Measurements from ENCODE around the gene GPR68. TPM values are rescaled to one million over a fixed set of nuclear protein-coding genes. Genes with fewer than 3 reads are reported as not detected.

Gene GPR68
- total and polyA plus RNA-seq, 2 experiments from 2014 or later, result 0.19 to 0.35 TPM

GRCh38 chr14:91255026-91255695 is 10.7 kb upstream of the GPR68 start:
- H3K4me2 ChIP-seq, result no peak overlapping the region
- H3K4me3 ChIP-seq, result no peak overlapping the region
- TF ChIP-seq EZH2phosphoT487 (IDR thresholded peaks at IDR 0.05; ENCODE audit: unreplicated experiment), result no peak
- no peak for TF ChIP-seq EZH2 (IDR thresholded peaks at IDR 0.05; ENCODE audit: low read depth, unreplicated experiment)
- peak in 1 of 2 experiments; percentile 40; a peak in 2 of 4 replicates for TF ChIP-seq CTCF (conservative IDR thresholded peaks at IDR 0.05; ENCODE audit: low read depth in 2 of 2)
- TF ChIP-seq CREB1 (CRISPR knock-in tag; IDR thresholded peaks at IDR 0.05; ENCODE audit: low read depth), result no peak
- no peak for TF ChIP-seq JUNB (IDR thresholded peaks at IDR 0.05; ENCODE audit: unreplicated experiment)
- TF ChIP-seq REST (IDR thresholded peaks at IDR 0.05; ENCODE audit: unreplicated experiment), result no peak
- no peak for TF ChIP-seq ZNF331 (CRISPR knock-in tag; IDR thresholded peaks at IDR 0.05; ENCODE audit: low read depth)
- no peak overlapping the region for H3K27ac Mint-ChIP-seq
- no peaks in the 10 kb centered on the region for H3K36me3 Mint-ChIP-seq (ENCODE audit: low read depth)
- no peaks in the 10 kb centered on the region for H3K9me3 Mint-ChIP-seq
- H3K9me2 ChIP-seq (ENCODE audit: insufficient read depth), result no peaks in the 10 kb centered on the region
- no peak overlapping the region for H3K27ac ChIP-seq (ENCODE audit: low read depth)
- DNase-seq (ENCODE audit: low spot score) (no peak), ATAC-seq (no peak)
- H2AFZ ChIP-seq, result no peak overlapping the region
- peaks cover 27% of the 10 kb centered on the region for H3K27me3 ChIP-seq (ENCODE audit: insufficient read depth)
- H3K79me2 ChIP-seq (replicated peaks; ENCODE audit: insufficient read depth), result no peaks in the 10 kb centered on the region
- H3K36me3 ChIP-seq (ENCODE audit: insufficient read depth), result no peaks in the 10 kb centered on the region
- H3K4me3 Mint-ChIP-seq, result no peak overlapping the region; the same call in 2 of the 3 replicates
- peaks cover 9% of the 10 kb centered on the region for H3K4me1 ChIP-seq (ENCODE audit: insufficient read depth)
- H3K27me3 Mint-ChIP-seq (ENCODE audit: insufficient read depth, low read depth, poor library complexity), result peaks cover 23% of the 10 kb centered on the region
- H4K20me1 ChIP-seq (replicated peaks; ENCODE audit: insufficient read depth), result no peaks in the 10 kb centered on the region
- H3K4me1 Mint-ChIP-seq, result peaks cover 21% of the 10 kb centered on the region
- 0 out of 2 replicates have a peak, but pooled peaks cover 5% of the 10 kb centered on the region for H3F3A ChIP-seq (replicated peaks; ENCODE audit: low read depth)

- Histone ChIP-seq H3K4me3 (no peak overlapping the region; the same call in 1 of the 2 replicates), H3K9me2 (ENCODE audit: insufficient read depth) (no peaks in the 10 kb centered on the region), H3K79me2 (replicated peaks; ENCODE audit: insufficient read depth) (no peaks in the 10 kb centered on the region), H3K4me2 (peak overlapping the region; percentile 86), H3K27me3 (ENCODE audit: insufficient read depth) (peaks cover 27% of the 10 kb centered on the region), H4K20me1 (replicated peaks; ENCODE audit: insufficient read depth) (no peaks in the 10 kb centered on the region), H3K4me1 (ENCODE audit: insufficient read depth) (peaks cover 12% of the 10 kb centered on the region), H3K27ac (ENCODE audit: low read depth) (no peak overlapping the region), H3K36me3 (ENCODE audit: insufficient read depth) (no peaks in the 10 kb centered on the region), H2AFZ (peak overlapping the region; percentile 97; the same call in 1 of the 2 replicates), H3F3A (replicated peaks; ENCODE audit: low read depth) (0 out of 2 replicates have a peak, but pooled peaks cover 5% of the 10 kb centered on the region)
- DNase-seq (ENCODE audit: low spot score), result no peak
- no peaks in the 10 kb centered on the region for H3K9me3 Mint-ChIP-seq
- H3K4me1 Mint-ChIP-seq, result peaks cover 24% of the 10 kb centered on the region
- H3K27me3 Mint-ChIP-seq (ENCODE audit: insufficient read depth, low read depth, poor library complexity), result peaks cover 26% of the 10 kb centered on the region
- ATAC-seq, result no peak
- peak overlapping the region; percentile 75 for H3K4me3 Mint-ChIP-seq
- H3K27ac Mint-ChIP-seq, result no peak overlapping the region
- H3K36me3 Mint-ChIP-seq (ENCODE audit: low read depth), result no peaks in the 10 kb centered on the region
- TF ChIP-seq POLR2AphosphoS5 (IDR thresholded peaks at IDR 0.05; ENCODE audit: low read depth) (no peak), ZNF331 (CRISPR knock-in tag; IDR thresholded peaks at IDR 0.05; ENCODE audit: low read depth) (no peak), JUNB (IDR thresholded peaks at IDR 0.05; ENCODE audit: unreplicated experiment) (no peak), EZH2 (IDR thresholded peaks at IDR 0.05; ENCODE audit: low read depth, unreplicated experiment) (no peak), ZNF114 (CRISPR knock-in tag; IDR thresholded peaks at IDR 0.05) (no peak), NANOG (IDR thresholded peaks at IDR 0.05; ENCODE audit: borderline replicate concordance) (no peak)
Measured at GRCh38 chr14:91254461-91254860, 10.0 kb upstream of the GPR68 start.

Measured in GM23338 (cell line).